Activated naive CD4-positive, alpha-beta T cell treated with anti-CD3 and anti-CD28 coated beads, Interleukin-2, amount 50 U/mL, for 72 hours (primary cell): ENCODE measurements around the gene ORMDL2. TPM values are rescaled to one million over a fixed set of nuclear protein-coding genes. Genes with fewer than 3 reads are reported as not detected.
"Not testable (repeated sequence)": the region's sequence is repeated elsewhere in the genome, so short reads cannot be mapped to it uniquely, and the experiment has no call there.

Source experiments
- ATAC-seq, 2 donors: fragments of 150-1000 bp; cut with Tn5 transposase; 2 replicates each; pipeline ENCODE4 v1.10.0; 2021; ENCODE audit warnings: mild to moderate bottlenecking in 2 of 2, moderate library complexity in 2 of 2
- DNase-seq, 2 donors: peaks; one replicate each; pipeline ENCODE4 v3.0.0; 2021 to 2022; ENCODE audit warnings: low spot score in 2 of 2
- H3K27ac Mint-ChIP-seq, 2 donors: one replicate each; pipeline ENCODE4 v1.8.0; 2022; ENCODE audit warnings: mild to moderate bottlenecking in 2 of 2, mixed read lengths in 2 of 2
- H3K36me3 Mint-ChIP-seq, 2 donors: one replicate each; pipeline ENCODE4 v1.8.0; 2022; ENCODE audit warnings: mixed read lengths in 2 of 2
- H3K9me3 Mint-ChIP-seq, 2 donors: one replicate each; pipeline ENCODE4 v1.8.0; 2022; ENCODE audit warnings: mixed read lengths in 2 of 2
- total RNA-seq, 2 donors: library from RNA; stranded (reverse); gene quantifications; one replicate each; pipeline ENCODE4 v1.2.3, GENCODE V29; 2022

Gene ORMDL2
- total RNA-seq, 2 donors from 2014 or later: 27.0 to 35.2 TPM

- Mint-ChIP-seq H3K9me3 (no peaks in the 10 kb centered on the region), H3K27ac (peak within 1 kb of the TSS in 1 of 2 donors; percentile 39), H3K36me3 (no peaks in the 10 kb centered on the region)
- ATAC-seq (no peak), DNase-seq (no peak)
These were observed 25.0 kb downstream of the ORMDL2 start, which contains the start of gene MMP19 for GRCh38 chr12:55842681-55843429. Gene MMP19 (minus strand): TSS chr12:55842936. CDS start chr12:55842830, 106 bp downstream.

- Mint-ChIP-seq H3K27ac (no peak overlapping the region), H3K36me3 (no peaks in the 10 kb centered on the region)
- DNase-seq: no peak
These were observed 25.6 kb downstream of the ORMDL2 start for GRCh38 chr12:55843431-55843830.

GRCh38 chr12:55844961-55845360 is 27.1 kb downstream of the ORMDL2 start:
- H3K9me3 Mint-ChIP-seq: no peaks in the 10 kb centered on the region
- ATAC-seq: no peak
- DNase-seq: no peak
- no peak overlapping the region for H3K27ac Mint-ChIP-seq
- no peaks in the 10 kb centered on the region for H3K36me3 Mint-ChIP-seq

More at GRCh38 chr12:55843431-55843830, 25.6 kb downstream of the ORMDL2 start:
- no peaks in the 10 kb centered on the region for H3K9me3 Mint-ChIP-seq
- no peak for ATAC-seq

- H3K9me3 Mint-ChIP-seq: no peaks in the 10 kb centered on the region
- DNase-seq (no peak), ATAC-seq (no peak)
- H3K36me3 Mint-ChIP-seq: no peaks in the 10 kb centered on the region
- H3K27ac Mint-ChIP-seq: no peak overlapping the region
These were observed 27.5 kb downstream of the ORMDL2 start for GRCh38 chr12:55845361-55845760.

- Mint-ChIP-seq H3K27ac (no peak overlapping the region), H3K36me3 (no peaks in the 10 kb centered on the region), H3K9me3 (no peaks in the 10 kb centered on the region)
- ATAC-seq (no peak), DNase-seq (no peak)
These were observed 28.1 kb downstream of the ORMDL2 start for GRCh38 chr12:55845785-55846496.

GRCh38 chr12:55847033-55847432 is 29.2 kb downstream of the ORMDL2 start:
- no peak for DNase-seq
- Mint-ChIP-seq H3K27ac (peak overlapping the region; percentile 80 to 85), H3K9me3 (no peaks in the 10 kb centered on the region), H3K36me3 (no peaks in the 10 kb centered on the region)
- ATAC-seq: peak; percentile 73 to 78

- Mint-ChIP-seq H3K9me3 (no peaks in the 10 kb centered on the region), H3K27ac (peak overlapping the region; percentile 80 to 85), H3K36me3 (no peaks in the 10 kb centered on the region)
- DNase-seq (no peak), ATAC-seq (peak; percentile 79 to 86)
These were observed 29.9 kb downstream of the ORMDL2 start for GRCh38 chr12:55847603-55848291.

GRCh38 chr12:55849616-55850343 is 31.9 kb downstream of the ORMDL2 start:
- Mint-ChIP-seq H3K36me3 (no peaks in the 10 kb centered on the region), H3K27ac (no peak overlapping the region), H3K9me3 (no peaks in the 10 kb centered on the region)
- ATAC-seq: no peak
- DNase-seq: no peak

- H3K36me3 Mint-ChIP-seq: no peaks in the 10 kb centered on the region
- ATAC-seq (no peak), DNase-seq (no peak)
- no peak overlapping the region for H3K27ac Mint-ChIP-seq
- H3K9me3 Mint-ChIP-seq: no peaks in the 10 kb centered on the region
These were observed 32.6 kb downstream of the ORMDL2 start for GRCh38 chr12:55850401-55850800.

- ATAC-seq (no peak), DNase-seq (no peak)
- Mint-ChIP-seq H3K27ac (no peak overlapping the region), H3K9me3 (no peaks in the 10 kb centered on the region), H3K36me3 (no peaks in the 10 kb centered on the region)
These were observed 33.1 kb downstream of the ORMDL2 start for GRCh38 chr12:55850893-55851292.

GRCh38 chr12:55852740-55853139 is 34.9 kb downstream of the ORMDL2 start:
- Mint-ChIP-seq H3K9me3 (no peaks in the 10 kb centered on the region), H3K36me3 (no peaks in the 10 kb centered on the region), H3K27ac (no peak overlapping the region)
- ATAC-seq: no peak
- DNase-seq: no peak

- DNase-seq: no peak
- H3K9me3 Mint-ChIP-seq: peaks cover 0 to 3% of the 10 kb centered on the region in 2 donors
- no peak for ATAC-seq
- H3K27ac Mint-ChIP-seq: no peak overlapping the region
- no peaks in the 10 kb centered on the region for H3K36me3 Mint-ChIP-seq
These were observed 43.6 kb downstream of the ORMDL2 start for GRCh38 chr12:55861396-55861795.

- H3K36me3 Mint-ChIP-seq: no peaks in the 10 kb centered on the region
- peaks cover 0 to 3% of the 10 kb centered on the region in 2 donors for H3K9me3 Mint-ChIP-seq
- no peak overlapping the region for H3K27ac Mint-ChIP-seq
- DNase-seq (no peak), ATAC-seq (no peak)
These were observed 44.0 kb downstream of the ORMDL2 start for GRCh38 chr12:55861871-55862270.

- Mint-ChIP-seq H3K36me3 (no peaks in the 10 kb centered on the region), H3K9me3 (peaks cover 0 to 3% of the 10 kb centered on the region in 2 donors), H3K27ac (no peak overlapping the region)
- no peak for DNase-seq
- no peak for ATAC-seq
These were observed 44.4 kb downstream of the ORMDL2 start for GRCh38 chr12:55862286-55862685.

- not testable (repeated sequence) for H3K9me3 Mint-ChIP-seq, H3K36me3 Mint-ChIP-seq, ATAC-seq, DNase-seq, H3K27ac Mint-ChIP-seq
These were observed 45.1 kb downstream of the ORMDL2 start for GRCh38 chr12:55862931-55863330.

GRCh38 chr12:55865327-55865726 is 47.5 kb downstream of the ORMDL2 start:
- Mint-ChIP-seq H3K27ac (no peak overlapping the region), H3K36me3 (no peaks in the 10 kb centered on the region), H3K9me3 (peaks cover 0 to 3% of the 10 kb centered on the region in 2 donors)
- no peak for DNase-seq
- no peak for ATAC-seq
